ENCODE results near the gene AGBL4.

AGBL4 gene

DNA sequence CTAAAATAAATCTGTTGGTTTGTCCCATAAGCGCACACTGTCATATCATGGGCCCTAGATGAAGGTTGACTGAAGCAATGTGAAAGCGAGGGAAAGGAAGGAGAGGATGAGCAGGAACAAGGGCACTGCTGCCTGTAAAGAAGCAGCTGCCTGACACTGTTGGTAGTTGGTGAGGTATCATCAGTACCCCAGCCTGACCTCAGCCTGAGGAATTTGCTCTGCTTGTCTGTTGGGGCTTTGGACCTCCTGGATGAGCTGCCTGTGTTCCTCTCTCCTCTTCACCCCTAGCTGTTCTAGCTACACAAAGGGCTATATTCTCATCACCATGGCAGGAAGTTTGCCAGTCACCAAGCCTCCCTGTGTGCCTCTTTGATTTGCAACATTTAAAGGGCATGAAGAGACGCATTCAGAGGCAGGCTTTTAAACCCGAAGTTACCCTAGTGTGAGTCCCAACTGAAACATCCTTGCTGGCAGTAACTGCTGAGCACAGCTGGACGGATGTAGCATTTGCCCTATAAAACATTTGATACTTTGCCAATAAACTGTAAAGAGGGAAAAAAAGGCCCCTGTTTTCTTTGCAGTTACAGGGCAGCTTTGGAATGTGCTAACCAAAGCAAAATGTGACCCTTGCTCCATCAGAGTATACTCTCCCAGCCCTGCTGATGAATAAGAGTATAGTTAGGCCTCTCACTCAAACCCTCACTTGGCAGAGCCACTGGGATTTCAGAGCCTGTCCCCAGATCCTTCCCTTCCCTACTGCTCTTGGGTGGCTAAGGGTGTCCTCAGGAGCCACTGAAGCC is 1529.6 kb downstream of the AGBL4 start:
- Mint-ChIP-seq H3K27me3 (ENCODE audit: low read depth) (peaks cover 7% of the 10 kb centered on the region), H3K27ac (no peak overlapping the region), H3K4me1 (ENCODE audit: low read depth) (peaks cover 3% of the 10 kb centered on the region), H3K36me3 (ENCODE audit: low read depth) (no peaks in the 10 kb centered on the region), H3K4me3 (no peak overlapping the region), H3K9me3 (no peaks in the 10 kb centered on the region)
- no peak for DNase-seq (ENCODE audit: low spot score)

DNA sequence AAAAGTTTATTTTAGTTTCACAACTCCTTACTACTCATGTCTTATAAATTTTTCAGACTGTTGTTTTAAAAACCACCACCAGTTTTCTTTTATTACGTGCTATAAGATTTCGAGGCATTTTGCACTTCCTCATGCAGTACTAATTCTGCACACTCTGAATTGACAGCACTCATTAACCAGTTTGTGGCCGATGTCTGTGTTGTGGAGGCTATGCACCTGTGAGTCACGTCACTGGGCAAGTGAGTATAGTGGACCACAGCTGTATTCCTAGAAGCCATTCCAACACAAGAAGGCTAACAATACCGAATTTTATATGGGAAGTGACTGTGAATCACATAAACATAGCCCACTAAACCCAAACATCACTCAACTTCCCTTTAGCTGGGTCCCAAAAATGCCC is 1530.7 kb downstream of the AGBL4 start:
- Mint-ChIP-seq H3K36me3 (ENCODE audit: low read depth) (no peaks in the 10 kb centered on the region), H3K27ac (no peak overlapping the region), H3K9me3 (no peaks in the 10 kb centered on the region), H3K4me3 (no peak overlapping the region), H3K4me1 (ENCODE audit: low read depth) (no peaks in the 10 kb centered on the region), H3K27me3 (ENCODE audit: low read depth) (peaks cover 7% of the 10 kb centered on the region)
- no peak for DNase-seq (ENCODE audit: low spot score)

DNA sequence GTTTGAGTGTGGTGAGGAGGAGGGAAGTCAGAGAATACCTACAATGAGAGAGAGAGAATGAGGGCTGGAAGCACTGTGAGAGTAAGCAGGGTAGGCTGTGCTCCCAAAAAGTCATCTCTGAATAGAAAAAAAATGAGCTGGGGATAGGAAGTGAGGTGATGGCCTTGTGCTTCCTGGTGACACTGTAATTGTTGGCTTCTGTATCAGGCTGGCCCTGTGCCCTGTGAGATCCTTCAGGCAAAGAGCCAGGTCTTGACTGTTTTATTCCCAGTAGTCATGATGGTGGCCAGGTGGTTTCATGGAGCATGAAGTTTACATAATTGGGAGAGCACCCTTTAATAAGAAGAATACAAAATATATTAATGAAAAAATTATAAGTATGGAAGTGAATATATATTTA is 1531.4 kb downstream of the AGBL4 start:
- Mint-ChIP-seq H3K27ac (no peak overlapping the region), H3K4me1 (ENCODE audit: low read depth) (no peaks in the 10 kb centered on the region), H3K9me3 (no peaks in the 10 kb centered on the region), H3K4me3 (no peak overlapping the region), H3K36me3 (ENCODE audit: low read depth) (no peaks in the 10 kb centered on the region), H3K27me3 (ENCODE audit: low read depth) (peaks cover 7% of the 10 kb centered on the region)
- no peak for DNase-seq (ENCODE audit: low spot score)

DNA sequence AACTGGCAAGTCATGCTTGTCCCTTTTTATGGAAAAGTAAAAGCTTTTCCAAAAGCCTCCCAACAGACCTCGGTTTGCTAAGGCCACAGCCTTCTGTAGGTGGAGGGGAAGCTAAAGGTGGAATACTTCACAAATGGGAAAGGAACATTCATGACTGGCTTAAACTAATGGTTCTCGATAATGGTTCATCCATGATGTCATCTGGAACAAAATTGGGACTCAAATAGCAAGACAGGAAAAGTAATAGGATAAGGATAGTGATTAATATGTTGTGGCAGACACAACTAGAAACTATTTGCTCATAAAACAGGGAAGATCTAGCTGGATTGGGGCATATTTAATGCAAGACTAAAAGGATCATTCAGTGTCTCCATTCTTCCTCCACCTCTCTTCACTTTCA is 1535.0 kb downstream of the AGBL4 start:
- peaks cover 7% of the 10 kb centered on the region for H3K27me3 Mint-ChIP-seq (ENCODE audit: low read depth)
- DNase-seq (ENCODE audit: low spot score) = no peak
- no peak overlapping the region for H3K4me3 Mint-ChIP-seq
- H3K4me1 Mint-ChIP-seq (ENCODE audit: low read depth) = no peaks in the 10 kb centered on the region
- H3K27ac Mint-ChIP-seq = no peak overlapping the region
- H3K36me3 Mint-ChIP-seq (ENCODE audit: low read depth) = no peaks in the 10 kb centered on the region
- no peaks in the 10 kb centered on the region for H3K9me3 Mint-ChIP-seq
